ENCODE data around the gene TARBP1. TPM values are rescaled to one million over a fixed set of nuclear protein-coding genes. Genes with fewer than 3 reads are reported as not detected.

The TARBP1 gene
- total RNA-seq, 2 experiments from 2014 or later, result 38.4 to 40.9 TPM

GRCh38 chr1:234454926-234455325 is 24.1 kb downstream of the TARBP1 start:
- no peak for TF ChIP-seq CTCF (IDR thresholded peaks at IDR 0.05)
- Mint-ChIP-seq H3K9me3 (no peaks in the 10 kb centered on the region), H3K27ac (no peak overlapping the region), H3K36me3 (ENCODE audit: low read depth) (peaks cover 64% of the 10 kb centered on the region), H3K4me3 (no peak overlapping the region), H3K27me3 (no peaks in the 10 kb centered on the region), H3K4me1 (ENCODE audit: low read depth) (no peaks in the 10 kb centered on the region)
- ChIA-PET CTCF (no interaction called here), POLR2A (interaction anchor here (0.7 to 1.0 kb wide), 2 partner anchors 23 kb away, joined by 3 read pairs; no protein-coding TSS in a partner anchor)
- H3K36me3 ChIP-seq (ENCODE audit: insufficient read depth, low read length), result peaks cover 33% of the 10 kb centered on the region
- H3K27ac ChIP-seq (ENCODE audit: low read depth in 1 of 2, low read length in 2 of 2), result no peak overlapping the region
- no peaks in the 10 kb centered on the region for H3K27me3 ChIP-seq (ENCODE audit: control insufficient read depth in 1 of 2, insufficient read depth in 2 of 2, low read length in 2 of 2)
- DNase-seq (no peak), ATAC-seq (ENCODE audit: poor library complexity) (no peak)
- no peak overlapping the region for H3K4me3 ChIP-seq (ENCODE audit: low read length)
- no peaks in the 10 kb centered on the region for H3K9me3 ChIP-seq (ENCODE audit: control insufficient read depth in 1 of 2, insufficient read depth in 1 of 2, low read length in 2 of 2)
- no peaks in the 10 kb centered on the region for H3K4me1 ChIP-seq (ENCODE audit: insufficient read depth, low read length)
- intact Hi-C loops (cut with DNase I, micrococcal nuclease), result no loop called here

- H3K9me3 Mint-ChIP-seq, result no peaks in the 10 kb centered on the region
- POLR2A ChIA-PET, result no interaction called here
- intact Hi-C loops (cut with DNase I, micrococcal nuclease), result no loop called here
These were observed 26.5 kb downstream of the TARBP1 start for GRCh38 chr1:234452406-234452965.

GRCh38 chr1:234440348-234440747 is 38.6 kb downstream of the TARBP1 start:
- POLR2A ChIA-PET, result interaction anchor here (0.8 kb wide), 1 partner anchor 241 kb away, joined by 3 read pairs; no protein-coding TSS in a partner anchor
- Mint-ChIP-seq H3K9me3 (peaks cover 3% of the 10 kb centered on the region), H3K27ac (no peak overlapping the region), H3K4me3 (no peak overlapping the region), H3K4me1 (ENCODE audit: low read depth) (peaks cover 4% of the 10 kb centered on the region), H3K36me3 (ENCODE audit: low read depth) (peaks cover 100% of the 10 kb centered on the region), H3K27me3 (no peaks in the 10 kb centered on the region)
- Histone ChIP-seq H3K9me3 (ENCODE audit: control insufficient read depth in 1 of 2, insufficient read depth in 1 of 2, low read length in 2 of 2) (peaks cover 7% of the 10 kb centered on the region in 2 experiments), H3K4me3 (ENCODE audit: low read length) (no peak overlapping the region), H3K27me3 (ENCODE audit: control insufficient read depth in 1 of 2, insufficient read depth in 2 of 2, low read length in 2 of 2) (no peaks in the 10 kb centered on the region), H3K4me1 (ENCODE audit: insufficient read depth, low read length) (no peaks in the 10 kb centered on the region), H3K27ac (ENCODE audit: low read depth in 1 of 2, low read length in 2 of 2) (no peak overlapping the region), H3K36me3 (ENCODE audit: insufficient read depth, low read length) (peaks cover 36% of the 10 kb centered on the region)
- no peak for TF ChIP-seq CTCF (IDR thresholded peaks at IDR 0.05)
- DNase-seq (no peak), ATAC-seq (ENCODE audit: poor library complexity) (no peak)
- CTCF ChIA-PET, result no interaction called here
- intact Hi-C loops (cut with DNase I, micrococcal nuclease), result no loop called here

More at GRCh38 chr1:234452406-234452965, 26.5 kb downstream of the TARBP1 start:
- no peaks in the 10 kb centered on the region for H3K4me1 Mint-ChIP-seq (ENCODE audit: low read depth)
- no peak overlapping the region for H3K4me3 ChIP-seq (ENCODE audit: low read length)
- H3K4me3 Mint-ChIP-seq, result no peak overlapping the region
- CTCF ChIA-PET, result no interaction called here
- peaks cover 74% of the 10 kb centered on the region for H3K36me3 Mint-ChIP-seq (ENCODE audit: low read depth)
- no peaks in the 10 kb centered on the region for H3K27me3 Mint-ChIP-seq
- no peak overlapping the region for H3K27ac ChIP-seq (ENCODE audit: low read depth in 1 of 2, low read length in 2 of 2)
- DNase-seq (no peak), ATAC-seq (ENCODE audit: poor library complexity) (no peak)
- H3K36me3 ChIP-seq (ENCODE audit: insufficient read depth, low read length), result peaks cover 30% of the 10 kb centered on the region
- H3K9me3 ChIP-seq (ENCODE audit: control insufficient read depth in 1 of 2, insufficient read depth in 1 of 2, low read length in 2 of 2), result no peaks in the 10 kb centered on the region
- H3K27me3 ChIP-seq (ENCODE audit: control insufficient read depth in 1 of 2, insufficient read depth in 2 of 2, low read length in 2 of 2), result no peaks in the 10 kb centered on the region
- no peak overlapping the region for H3K27ac Mint-ChIP-seq
- no peak for TF ChIP-seq CTCF (IDR thresholded peaks at IDR 0.05)
- H3K4me1 ChIP-seq (ENCODE audit: insufficient read depth, low read length), result no peaks in the 10 kb centered on the region

Data from CD4-positive, alpha-beta T cell (primary cell).